GM10266 (cell line): Measurements from ENCODE around the gene ZBTB18.

Source experiments
- DNase-seq: peaks from one replicate; pipeline ENCODE4 v3.0.0; 2012; ENCODE audit errors: extremely low spot score
- CTCF ChIP-seq: IDR thresholded peaks from 2 replicates; pipeline ENCODE4 v1.5.1; 2012; ENCODE audit warnings: mild to moderate bottlenecking, low read depth; ENCODE audit not compliant: control insufficient read depth, insufficient read depth; ENCODE audit errors: missing control alignments

The ZBTB18 gene

GRCh38 chr1:244054924-244055263 is 3.8 kb downstream of the ZBTB18 start:
- no peak for TF ChIP-seq CTCF
- DNase-seq: no peak

- TF ChIP-seq CTCF: no peak
- DNase-seq: no peak
Observed at GRCh38 chr1:244056577-244056976, 5.5 kb downstream of the ZBTB18 start.

- TF ChIP-seq CTCF: no peak
- no peak for DNase-seq
Observed at GRCh38 chr1:244057474-244058385, 6.6 kb downstream of the ZBTB18 start.

- no peak for TF ChIP-seq CTCF
- DNase-seq: no peak
Observed at GRCh38 chr1:244060117-244060516, 9.0 kb downstream of the ZBTB18 start.

- TF ChIP-seq CTCF: no peak
- DNase-seq: no peak
Observed at GRCh38 chr1:244060686-244061085, 9.6 kb downstream of the ZBTB18 start.

- DNase-seq: no peak
- TF ChIP-seq CTCF: no peak
Observed at GRCh38 chr1:244062156-244062725, 11.2 kb downstream of the ZBTB18 start.

GRCh38 chr1:244063498-244063897 is 12.4 kb downstream of the ZBTB18 start:
- no peak for TF ChIP-seq CTCF
- DNase-seq: no peak
